Measurements from ENCODE around the gene MDM4. TPM values are rescaled to one million over a fixed set of nuclear protein-coding genes. Genes with fewer than 3 reads are reported as not detected.
"Not testable (repeated sequence)": the region's sequence is repeated elsewhere in the genome, so short reads cannot be mapped to it uniquely, and the experiment has no call there.

The MDM4 gene
- total RNA-seq, 1 donor from 2014 or later = 90.1 TPM

DNA sequence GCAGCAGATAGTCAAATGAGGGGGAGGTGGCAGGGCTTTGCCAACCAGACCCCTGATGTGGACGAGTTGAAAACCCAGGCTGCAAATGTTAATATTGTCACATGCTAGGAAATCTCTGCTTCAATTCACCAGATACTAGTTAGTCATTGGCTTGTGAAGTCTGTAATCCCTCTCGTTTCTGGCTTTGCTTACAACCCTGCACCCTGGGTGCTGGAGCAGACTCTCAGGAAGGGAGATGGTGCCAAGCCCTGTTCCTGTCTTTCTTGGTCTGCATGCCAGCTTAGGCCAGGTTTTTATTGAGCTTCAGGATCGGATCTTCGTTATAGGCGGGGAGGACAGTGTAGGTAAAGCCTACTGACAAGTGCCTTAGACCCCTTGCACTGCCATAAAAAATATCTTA lies 53.3 kb downstream of the MDM4 start:
- Histone ChIP-seq H3K36me3 (no peaks in the 10 kb centered on the region), H3K9me3 (no peaks in the 10 kb centered on the region), H3K4me1 (no peaks in the 10 kb centered on the region), H3K4me3 (no peak overlapping the region), H3K27me3 (no peaks in the 10 kb centered on the region), H3K27ac (no peak overlapping the region)
- DNase-seq (ENCODE audit: extremely low spot score in 2 of 2) = no peak
- TF ChIP-seq, protein P1, sequence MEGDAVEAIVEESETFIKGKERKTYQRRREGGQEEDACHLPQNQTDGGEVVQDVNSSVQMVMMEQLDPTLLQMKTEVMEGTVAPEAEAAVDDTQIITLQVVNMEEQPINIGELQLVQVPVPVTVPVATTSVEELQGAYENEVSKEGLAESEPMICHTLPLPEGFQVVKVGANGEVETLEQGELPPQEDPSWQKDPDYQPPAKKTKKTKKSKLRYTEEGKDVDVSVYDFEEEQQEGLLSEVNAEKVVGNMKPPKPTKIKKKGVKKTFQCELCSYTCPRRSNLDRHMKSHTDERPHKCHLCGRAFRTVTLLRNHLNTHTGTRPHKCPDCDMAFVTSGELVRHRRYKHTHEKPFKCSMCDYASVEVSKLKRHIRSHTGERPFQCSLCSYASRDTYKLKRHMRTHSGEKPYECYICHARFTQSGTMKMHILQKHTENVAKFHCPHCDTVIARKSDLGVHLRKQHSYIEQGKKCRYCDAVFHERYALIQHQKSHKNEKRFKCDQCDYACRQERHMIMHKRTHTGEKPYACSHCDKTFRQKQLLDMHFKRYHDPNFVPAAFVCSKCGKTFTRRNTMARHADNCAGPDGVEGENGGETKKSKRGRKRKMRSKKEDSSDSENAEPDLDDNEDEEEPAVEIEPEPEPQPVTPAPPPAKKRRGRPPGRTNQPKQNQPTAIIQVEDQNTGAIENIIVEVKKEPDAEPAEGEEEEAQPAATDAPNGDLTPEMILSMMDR (IDR thresholded peaks at IDR 0.05) = no peak
- TF ChIP-seq POLR2AphosphoS5 (IDR thresholded peaks at IDR 0.05; ENCODE audit: insufficient read depth in 1 of 2, low read depth in 1 of 2) (no peak), POLR2A (IDR thresholded peaks at IDR 0.05) (no peak)
- intact Hi-C loops (cut with DNase I) = loop anchor here (5.0 kb wide), 1 partner anchor 188 kb away; no protein-coding TSS in a partner anchor

GRCh38 chr1:204570021-204570420 lies 53.8 kb downstream of the MDM4 start:
- H3K27ac ChIP-seq; DNase-seq (ENCODE audit: extremely low spot score in 2 of 2); H3K4me1 ChIP-seq: not testable (repeated sequence)

GRCh38 chr1:204571128-204571527 lies 54.9 kb downstream of the MDM4 start:
- H3K9me3 ChIP-seq = no peaks in the 10 kb centered on the region
- intact Hi-C loops (cut with DNase I) = loop anchor here (5.0 kb wide), 1 partner anchor 221 kb away; no protein-coding TSS in a partner anchor
- no peaks in the 10 kb centered on the region for H3K27me3 ChIP-seq
- no peaks in the 10 kb centered on the region for H3K4me1 ChIP-seq
- H3K4me3 ChIP-seq = no peak overlapping the region
- no peak overlapping the region for H3K27ac ChIP-seq
- DNase-seq (ENCODE audit: extremely low spot score in 2 of 2) = no peak
- no peak for TF ChIP-seq POLR2A (IDR thresholded peaks at IDR 0.05)
- no peak for TF ChIP-seq POLR2AphosphoS5 (IDR thresholded peaks at IDR 0.05; ENCODE audit: insufficient read depth in 1 of 2, low read depth in 1 of 2)
- TF ChIP-seq, protein P1 (IDR thresholded peaks at IDR 0.05) = no peak
- H3K36me3 ChIP-seq = no peaks in the 10 kb centered on the region

More at GRCh38 chr1:204570021-204570420, 53.8 kb downstream of the MDM4 start:
- H3K4me3 ChIP-seq, H3K36me3 ChIP-seq, H3K27me3 ChIP-seq, H3K9me3 ChIP-seq: not testable (repeated sequence)
- intact Hi-C loops (cut with DNase I) = loop anchor here (5.0 kb wide), 1 partner anchor 222 kb away; no protein-coding TSS in a partner anchor

- no peak for DNase-seq (ENCODE audit: extremely low spot score in 2 of 2)
- Histone ChIP-seq H3K4me3 (no peak overlapping the region), H3K36me3 (no peaks in the 10 kb centered on the region), H3K27me3 (no peaks in the 10 kb centered on the region), H3K27ac (no peak overlapping the region), H3K9me3 (no peaks in the 10 kb centered on the region), H3K4me1 (no peaks in the 10 kb centered on the region)
- intact Hi-C loops (cut with DNase I) = loop anchor here (5.0 kb wide), 1 partner anchor 221 kb away; no protein-coding TSS in a partner anchor
- TF ChIP-seq POLR2AphosphoS5 (IDR thresholded peaks at IDR 0.05; ENCODE audit: insufficient read depth in 1 of 2, low read depth in 1 of 2) (no peak), POLR2A (IDR thresholded peaks at IDR 0.05) (no peak)
- TF ChIP-seq, protein P1 (IDR thresholded peaks at IDR 0.05) = no peak
These were observed 55.4 kb downstream of the MDM4 start for GRCh38 chr1:204571631-204572030.

GRCh38 chr1:204572923-204573922 lies 57.0 kb downstream of the MDM4 start:
- Histone ChIP-seq H3K27me3 (no peaks in the 10 kb centered on the region), H3K4me3 (no peak overlapping the region), H3K27ac (no peak overlapping the region), H3K36me3 (no peaks in the 10 kb centered on the region), H3K4me1 (peaks cover 3% of the 10 kb centered on the region), H3K9me3 (no peaks in the 10 kb centered on the region)
- no peak for DNase-seq (ENCODE audit: extremely low spot score in 2 of 2)
- intact Hi-C loops (cut with DNase I) = loop anchor here (5.0 kb wide), 1 partner anchor 219 kb away; no protein-coding TSS in a partner anchor
- TF ChIP-seq POLR2A (IDR thresholded peaks at IDR 0.05) (no peak), POLR2AphosphoS5 (IDR thresholded peaks at IDR 0.05; ENCODE audit: insufficient read depth in 1 of 2, low read depth in 1 of 2) (no peak)
- TF ChIP-seq, protein P1 (IDR thresholded peaks at IDR 0.05) = no peak

Data from vagina (tissue), 2 donors.